Activated CD8-positive, alpha-beta memory T cell treated with anti-CD3 and anti-CD28 coated beads, Interleukin-2, amount 50 U/mL, for 1 hour (primary cell): ENCODE results near the gene C12orf75.
"Not testable (repeated sequence)": the region's sequence is repeated elsewhere in the genome, so short reads cannot be mapped to it uniquely, and the experiment has no call there.

Source experiments
- DNase-seq: peaks from one replicate; pipeline ENCODE4 v3.0.0-alpha.2; 2020; ENCODE audit errors: extremely low read depth

Gene C12orf75

DNA sequence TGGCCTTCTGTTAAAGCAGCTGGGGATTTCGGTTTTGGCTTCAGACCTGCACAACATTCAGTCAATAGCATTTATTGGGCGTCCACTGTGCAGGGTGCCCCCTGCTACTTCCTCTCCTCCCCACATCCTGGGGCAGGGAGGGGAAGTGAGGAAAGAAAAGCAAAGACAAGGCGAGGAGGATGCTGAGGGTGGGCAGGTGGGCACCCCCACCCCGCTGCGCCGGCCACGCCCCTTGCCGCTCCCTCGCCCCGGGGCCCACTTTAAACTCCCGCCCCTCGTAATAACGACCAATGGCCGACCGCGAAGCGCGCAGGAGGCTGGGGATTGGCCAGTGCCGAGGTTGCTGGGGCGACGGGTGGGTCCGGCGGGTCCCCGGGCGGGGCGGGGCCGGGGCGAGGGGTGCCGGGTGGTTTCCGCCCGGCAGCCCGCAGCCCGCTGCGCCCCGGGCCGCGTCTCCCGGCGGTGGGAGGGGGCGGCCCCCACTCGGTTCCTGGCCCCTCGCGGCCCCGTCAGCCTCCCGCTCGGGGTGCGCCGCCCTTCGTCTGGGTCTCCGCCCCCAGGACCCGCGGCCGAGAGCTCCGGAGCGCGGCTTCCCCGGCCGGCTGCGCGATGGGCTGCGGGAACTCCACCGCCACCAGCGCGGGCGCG, at the start of gene C12orf75:
Gene C12orf75, plus strand, starts transcription at position 409 of the 648 bp plus-strand sequence. Its CDS starts 201 bp downstream, at position 610.
- DNase-seq, result peak; percentile 47

DNA sequence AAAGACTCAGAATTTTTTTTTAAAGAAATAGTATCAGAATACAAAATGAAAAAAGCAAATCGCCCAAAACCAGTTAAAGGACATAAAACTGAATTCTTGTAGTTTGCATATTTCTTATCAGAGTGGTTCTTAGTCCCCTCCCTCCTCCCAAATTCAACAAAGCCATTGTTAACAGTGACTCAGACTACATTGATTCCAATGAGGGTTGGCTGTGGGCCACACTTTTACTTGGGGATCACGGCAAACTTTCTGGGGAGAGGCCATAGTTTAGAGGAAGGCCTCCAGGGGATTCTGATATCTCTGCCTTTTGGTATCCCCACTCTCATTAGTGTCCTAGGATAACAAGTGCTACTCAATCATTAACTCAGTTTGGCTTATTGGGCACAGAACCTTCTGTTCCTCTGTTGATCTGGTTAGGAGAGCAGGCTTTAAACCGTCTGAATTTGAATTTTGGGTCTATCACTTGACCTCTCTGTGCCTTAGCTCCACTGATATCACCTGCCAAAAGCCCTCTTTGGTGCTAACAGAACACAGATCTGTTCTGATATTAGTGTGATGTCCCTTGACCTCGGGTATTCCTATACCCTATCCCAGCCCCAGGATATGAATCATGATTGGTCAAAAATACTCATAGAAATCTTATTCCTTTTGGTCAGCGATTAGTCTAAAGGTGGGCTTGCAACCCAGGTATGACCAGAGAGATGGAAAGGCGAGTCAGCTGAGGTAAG, 49.4 kb upstream of the C12orf75 start:
- DNase-seq, result no peak

DNA sequence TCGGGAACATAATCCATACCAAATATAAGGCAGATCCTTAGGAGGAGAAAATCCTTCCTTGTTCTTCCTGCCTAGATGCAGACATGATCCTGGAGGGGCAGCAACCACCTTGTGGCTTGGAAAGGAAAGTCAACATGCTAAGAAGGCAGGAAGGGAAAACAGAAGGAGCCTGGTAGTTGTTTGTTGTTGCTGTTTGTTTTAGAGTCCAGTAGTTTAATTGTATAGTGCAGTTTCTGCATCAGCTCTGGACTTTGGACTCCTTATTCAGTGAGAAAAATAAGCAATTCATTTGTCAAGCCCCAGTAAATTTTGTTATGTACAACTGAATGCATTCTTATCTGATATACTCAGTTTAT, 48.8 kb upstream of the C12orf75 start:
- DNase-seq, result no peak

- DNase-seq, result no peak
Observed at GRCh38 chr12:105285378-105285777, 45.1 kb upstream of the C12orf75 start.

- no peak for DNase-seq
Observed at GRCh38 chr12:105287408-105287807, 43.1 kb upstream of the C12orf75 start.

- DNase-seq, result no peak
Observed at GRCh38 chr12:105288311-105288996, 42.0 kb upstream of the C12orf75 start.

DNA sequence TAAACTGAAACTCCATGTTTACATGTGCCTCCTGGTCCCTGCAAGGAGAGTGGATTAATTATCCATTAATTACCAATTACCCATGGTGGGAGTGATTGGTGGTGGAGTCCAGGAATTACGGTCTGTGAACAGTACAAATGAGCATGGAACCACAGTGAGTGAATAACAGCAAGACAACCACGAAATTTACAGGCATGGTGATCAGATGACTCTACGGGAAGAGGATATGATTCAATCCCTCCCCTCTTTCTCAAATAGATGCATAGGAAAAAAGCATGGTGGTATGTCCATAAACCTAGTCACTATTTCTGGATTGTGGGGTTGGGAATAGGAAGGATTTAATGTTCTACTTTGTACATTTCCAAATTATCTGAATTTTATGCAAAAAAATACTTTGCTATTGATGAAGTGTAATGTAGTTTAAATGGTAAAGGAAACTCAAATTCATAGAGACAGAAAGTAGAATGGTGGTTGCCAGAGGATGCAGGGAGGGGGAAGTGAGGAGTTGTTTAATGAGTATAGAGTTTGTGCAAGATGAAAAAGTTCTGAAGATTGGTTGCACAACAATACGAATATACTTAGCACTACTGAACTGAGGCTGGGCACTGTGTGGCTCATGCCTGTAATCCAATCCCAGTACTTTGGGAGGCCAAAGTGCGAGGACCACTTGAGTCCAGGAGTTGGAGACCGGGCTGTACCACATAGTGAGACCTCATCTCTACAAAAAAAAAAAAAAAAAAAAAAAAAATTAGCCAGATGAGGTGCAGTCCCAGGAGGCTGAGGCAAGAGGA, 41.2 kb upstream of the C12orf75 start:
- no peak for DNase-seq

- DNase-seq, result no peak
Observed at GRCh38 chr12:105291531-105291930, 39.0 kb upstream of the C12orf75 start.

- DNase-seq, result no peak
Observed at GRCh38 chr12:105292705-105293104, 37.8 kb upstream of the C12orf75 start.

GRCh38 chr12:105293187-105293586, 37.3 kb upstream of the C12orf75 start:
- DNase-seq, result no peak

GRCh38 chr12:105294161-105294560, 36.3 kb upstream of the C12orf75 start:
- no peak for DNase-seq

GRCh38 chr12:105294886-105295479, 35.5 kb upstream of the C12orf75 start:
- DNase-seq, result no peak

DNA sequence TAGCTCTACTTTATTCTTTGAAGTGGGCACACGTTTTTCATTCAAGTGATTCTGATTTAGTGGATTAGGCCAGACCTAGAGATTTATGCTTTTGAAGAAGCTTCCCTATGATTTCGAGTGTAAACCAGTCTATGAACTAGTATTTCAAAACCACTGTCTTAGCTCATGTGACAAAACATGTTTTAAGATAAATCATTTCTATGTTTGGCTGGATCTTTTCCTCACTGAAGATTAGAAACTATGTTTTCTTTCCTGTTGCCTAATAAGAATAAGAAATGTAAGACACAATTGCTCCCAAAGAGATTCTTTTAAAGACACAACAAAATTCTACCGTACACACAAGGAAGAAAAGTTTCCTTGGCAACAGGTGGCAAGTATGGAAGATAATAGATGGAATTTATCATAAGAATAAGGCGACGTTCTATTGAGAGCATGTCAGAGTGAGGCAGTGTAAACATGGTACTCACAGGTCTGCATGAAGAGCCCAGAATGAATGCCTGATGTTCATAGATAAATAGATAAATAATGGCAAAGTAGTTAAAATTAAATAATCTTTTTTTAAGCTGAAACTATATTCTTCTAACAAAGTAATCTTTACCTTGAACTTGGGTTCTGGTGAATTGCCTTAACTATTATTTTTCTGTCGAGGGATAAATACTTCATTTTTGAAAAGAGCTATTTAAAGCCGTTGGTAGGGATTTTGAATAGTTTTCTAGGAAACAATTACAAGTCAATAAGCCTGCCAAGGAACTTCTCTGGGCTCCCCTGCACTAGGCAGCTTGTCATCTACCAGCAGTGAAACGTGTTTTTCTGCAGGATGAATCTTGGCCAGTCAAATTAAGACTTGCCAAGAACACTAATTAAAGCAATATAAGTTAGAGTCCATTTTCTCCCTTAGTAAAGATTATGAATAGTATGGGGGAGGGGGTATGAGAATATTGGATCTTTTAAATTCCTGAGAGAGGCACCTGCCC, 34.1 kb upstream of the C12orf75 start:
- no peak for DNase-seq

- DNase-seq, result no peak
Observed at GRCh38 chr12:105300883-105301282, 29.6 kb upstream of the C12orf75 start.

GRCh38 chr12:105301696-105302095, 28.8 kb upstream of the C12orf75 start:
- DNase-seq, result no peak

DNA sequence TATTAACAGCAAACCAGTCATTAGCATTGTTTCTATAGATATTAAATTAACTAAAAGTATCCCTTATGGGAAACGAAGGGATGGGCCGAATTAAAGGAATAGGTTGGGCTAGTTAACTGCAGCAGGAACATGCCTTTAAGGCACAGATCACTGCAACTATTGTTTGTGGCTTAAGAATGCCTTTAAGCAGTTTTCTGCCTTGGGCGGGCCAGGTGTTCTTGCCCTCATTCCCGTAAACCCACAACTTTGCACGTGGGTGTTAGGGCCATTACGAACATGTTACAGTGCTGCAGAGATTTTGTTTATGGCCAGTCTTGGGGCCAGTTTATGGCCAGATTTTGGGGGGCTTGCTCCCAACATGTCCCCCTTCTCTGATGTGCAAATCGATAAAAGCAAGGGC, 27.5 kb upstream of the C12orf75 start:
- not testable (repeated sequence) for DNase-seq

- not testable (repeated sequence) for DNase-seq
Observed at GRCh38 chr12:105304626-105305025, 25.9 kb upstream of the C12orf75 start.

- not testable (repeated sequence) for DNase-seq
Observed at GRCh38 chr12:105307601-105308314, 22.7 kb upstream of the C12orf75 start.

GRCh38 chr12:105308839-105309238, 21.7 kb upstream of the C12orf75 start:
- DNase-seq, result not testable (repeated sequence)

GRCh38 chr12:105309384-105309783, 21.1 kb upstream of the C12orf75 start:
- not testable (repeated sequence) for DNase-seq
